HK-2 (cell line): ENCODE results near the gene NACA2.

Experiments used
- DNase-seq: peaks from one replicate; pipeline ENCODE4 v3.0.0-alpha.2; 2018; ENCODE audit not compliant: unreplicated experiment

Gene NACA2

GRCh38 chr17:61551255-61551742 is 39.7 kb downstream of the NACA2 start:
- no peak for DNase-seq

- DNase-seq, result no peak
These were observed 43.9 kb downstream of the NACA2 start for GRCh38 chr17:61547113-61547512.

DNA sequence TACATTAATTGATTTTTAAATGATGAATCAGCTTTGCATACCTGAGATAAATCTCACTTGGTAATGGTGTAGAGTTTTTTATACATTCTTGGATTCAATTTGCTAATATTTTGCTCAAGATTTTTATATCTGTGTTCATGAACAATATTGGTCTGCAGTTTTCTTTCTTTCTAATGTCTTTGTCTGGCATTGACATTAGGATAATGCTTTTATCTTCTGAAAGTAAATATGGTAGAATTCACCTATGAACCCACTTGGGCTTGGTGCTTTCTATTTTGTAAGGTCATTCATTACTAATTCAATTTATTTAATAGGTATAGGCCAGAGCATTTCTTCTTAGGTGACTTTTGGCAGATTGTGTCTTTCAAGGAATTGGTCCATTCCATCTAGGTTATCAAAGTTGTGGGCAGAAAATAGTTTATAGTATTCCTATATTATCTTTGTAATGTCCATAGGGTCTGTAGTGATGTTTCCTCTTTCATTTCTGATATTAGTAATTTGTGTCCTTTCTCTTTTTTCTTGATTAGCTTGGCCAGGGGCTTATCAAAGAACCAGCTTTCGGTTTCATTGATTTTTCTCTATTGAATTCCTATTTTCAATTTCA is 45.6 kb downstream of the NACA2 start:
- DNase-seq, result no peak

- no peak for DNase-seq
These were observed 47.1 kb downstream of the NACA2 start for GRCh38 chr17:61543786-61544415.

DNA sequence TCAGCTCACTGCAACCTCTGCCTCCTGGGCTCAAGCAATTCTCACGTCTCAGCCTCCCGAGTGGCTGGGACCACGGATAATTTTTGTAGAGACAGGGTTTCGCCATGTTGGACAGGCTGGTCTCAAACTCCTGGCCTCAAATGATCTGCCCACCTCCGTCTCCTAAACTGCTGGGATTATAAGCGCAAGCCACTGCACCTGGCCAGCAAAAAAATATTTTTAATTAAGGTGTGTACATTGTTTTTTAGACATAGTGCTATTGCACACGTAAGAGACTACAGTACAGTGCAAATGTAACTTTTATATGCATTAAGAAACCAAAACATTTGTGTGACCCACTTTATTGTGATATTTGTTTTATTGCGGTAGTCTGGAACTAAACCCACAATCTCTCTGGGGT is 49.0 kb downstream of the NACA2 start:
- DNase-seq, result no peak

DNA sequence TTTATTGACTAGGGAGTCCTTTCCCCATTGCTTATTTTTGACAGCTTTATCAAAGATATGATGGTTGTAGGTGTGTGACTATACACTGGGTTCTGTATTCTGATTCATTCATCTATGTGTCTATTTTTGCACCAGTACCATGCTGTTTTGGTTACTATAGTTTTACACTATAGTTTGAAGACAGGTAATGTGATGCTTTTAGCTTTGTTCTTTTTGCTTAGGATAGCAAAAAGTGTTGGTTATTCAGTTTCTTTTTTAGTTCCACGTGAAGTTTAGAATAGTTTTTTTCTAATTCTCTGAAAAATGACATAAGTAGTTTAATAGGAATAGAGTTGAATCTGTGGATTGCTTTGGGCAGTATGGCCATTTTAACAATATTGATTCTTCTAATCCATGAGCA is 50.1 kb downstream of the NACA2 start:
- DNase-seq, result no peak
